Measurements from ENCODE around the gene HDHD5. TPM values are rescaled to one million over a fixed set of nuclear protein-coding genes. Genes with fewer than 3 reads are reported as not detected.

The HDHD5 gene
- total and polyA plus RNA-seq, 10 donors: 25.4 to 47.6 (median 32.3) TPM

DNA sequence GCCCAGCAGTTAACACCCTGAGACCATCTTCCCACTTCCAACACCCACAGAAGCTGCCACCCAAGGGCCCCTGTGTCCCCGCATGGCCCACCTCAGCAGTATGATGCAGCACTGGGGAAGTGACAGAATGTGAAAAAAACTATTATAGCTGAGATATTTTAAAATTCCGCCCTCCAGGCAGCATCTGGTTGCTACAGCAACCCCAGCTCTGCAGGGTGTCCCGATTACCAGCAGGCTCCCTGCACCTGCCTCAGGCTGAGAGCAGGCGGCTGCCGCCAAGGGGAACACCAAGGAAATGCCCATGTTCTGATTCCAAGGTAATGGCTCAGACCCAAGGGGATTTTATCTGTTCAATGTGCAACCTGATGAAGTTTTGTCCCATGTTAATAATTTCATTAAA, 27.4 kb downstream of the HDHD5 start:
- intact Hi-C loops (cut with DNase I; ENCODE audit: low total_unique reads): no loop called here
- peaks cover 0 to 17% (median 0%) of the 10 kb centered on the region in 6 donors for H3K36me3 ChIP-seq
- DNase-seq: peak; percentile 51
- no peaks in the 10 kb centered on the region for H3K27me3 ChIP-seq (replicated peaks in 1 of 7)
- TF ChIP-seq POLR2A (IDR thresholded peaks at IDR 0.05) (no peak), POLR2AphosphoS5 (IDR thresholded peaks at IDR 0.05) (no peak)
- H3K4me3 ChIP-seq: no peak overlapping the region
- no peaks in the 10 kb centered on the region for H3K4me1 ChIP-seq
- H3K9me3 ChIP-seq: no peaks in the 10 kb centered on the region
- WGBS, 5 donors: 54 to 76% (median 66%) methylated on average over 5 of the region's 5 CpGs
- H3K27ac ChIP-seq: no peak overlapping the region

GRCh38 chr22:17130199-17130598, 28.9 kb downstream of the HDHD5 start:
- intact Hi-C loops (cut with DNase I; ENCODE audit: low total_unique reads): no loop called here
- no peaks in the 10 kb centered on the region for H3K9me3 ChIP-seq
- TF ChIP-seq POLR2AphosphoS5 (IDR thresholded peaks at IDR 0.05) (no peak), POLR2A (IDR thresholded peaks at IDR 0.05) (no peak)
- TF ChIP-seq, protein P1, sequence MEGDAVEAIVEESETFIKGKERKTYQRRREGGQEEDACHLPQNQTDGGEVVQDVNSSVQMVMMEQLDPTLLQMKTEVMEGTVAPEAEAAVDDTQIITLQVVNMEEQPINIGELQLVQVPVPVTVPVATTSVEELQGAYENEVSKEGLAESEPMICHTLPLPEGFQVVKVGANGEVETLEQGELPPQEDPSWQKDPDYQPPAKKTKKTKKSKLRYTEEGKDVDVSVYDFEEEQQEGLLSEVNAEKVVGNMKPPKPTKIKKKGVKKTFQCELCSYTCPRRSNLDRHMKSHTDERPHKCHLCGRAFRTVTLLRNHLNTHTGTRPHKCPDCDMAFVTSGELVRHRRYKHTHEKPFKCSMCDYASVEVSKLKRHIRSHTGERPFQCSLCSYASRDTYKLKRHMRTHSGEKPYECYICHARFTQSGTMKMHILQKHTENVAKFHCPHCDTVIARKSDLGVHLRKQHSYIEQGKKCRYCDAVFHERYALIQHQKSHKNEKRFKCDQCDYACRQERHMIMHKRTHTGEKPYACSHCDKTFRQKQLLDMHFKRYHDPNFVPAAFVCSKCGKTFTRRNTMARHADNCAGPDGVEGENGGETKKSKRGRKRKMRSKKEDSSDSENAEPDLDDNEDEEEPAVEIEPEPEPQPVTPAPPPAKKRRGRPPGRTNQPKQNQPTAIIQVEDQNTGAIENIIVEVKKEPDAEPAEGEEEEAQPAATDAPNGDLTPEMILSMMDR (IDR thresholded peaks at IDR 0.05 in 8 of 11, conservative IDR thresholded peaks at IDR 0.05 in 3 of 11): no peak
- WGBS, 5 donors: 72 to 96% (median 89%) methylated on average over 1 of the region's 1 CpG
- H3K27me3 ChIP-seq (replicated peaks in 1 of 7): no peaks in the 10 kb centered on the region
- no peak overlapping the region for H3K27ac ChIP-seq
- no peak overlapping the region for H3K4me3 ChIP-seq
- H3K36me3 ChIP-seq: peaks cover 0 to 9% (median 0%) of the 10 kb centered on the region in 6 donors
- DNase-seq: no peak
- no peaks in the 10 kb centered on the region for H3K4me1 ChIP-seq

GRCh38 chr22:17121233-17122195, 37.6 kb downstream of the HDHD5 start, which contains the start of gene TMEM121B:
TSS of gene TMEM121B (minus strand) at chr22:17121360. CDS start at chr22:17121127, 233 bp downstream.
- Histone ChIP-seq H3K9me3 (no peaks in the 10 kb centered on the region), H3K4me3 (peak within 1 kb of the TSS; percentile 34 to 65 (median 58)), H3K27me3 (replicated peaks in 1 of 7) (peaks cover 0 to 58% (median 34%) of the 10 kb centered on the region in 7 donors), H3K36me3 (no peaks in the 10 kb centered on the region), H3K27ac (peak within 1 kb of the TSS in 2 of 8 donors; percentile 5 to 38), H3K4me1 (peaks cover 19 to 53% (median 47%) of the 10 kb centered on the region in 6 donors)
- WGBS, 5 donors: 10 to 13% (median 12%) methylated on average over 52 to 69 of the region's 69 CpGs
- intact Hi-C loops (cut with DNase I; ENCODE audit: low total_unique reads): no loop called here
- no peak for TF ChIP-seq POLR2A (IDR thresholded peaks at IDR 0.05)
- peak in 1 of 3 donors; percentile 35 for TF ChIP-seq POLR2AphosphoS5 (IDR thresholded peaks at IDR 0.05)
- TF ChIP-seq, protein P1 (IDR thresholded peaks at IDR 0.05 in 8 of 11, conservative IDR thresholded peaks at IDR 0.05 in 3 of 11): no peak
- peak; percentile 86 for DNase-seq

GRCh38 chr22:17120711-17121232, 38.3 kb downstream of the HDHD5 start:
- H3K27me3 ChIP-seq (replicated peaks in 1 of 7): peaks cover 0 to 58% (median 34%) of the 10 kb centered on the region in 7 donors
- TF ChIP-seq, protein P1 (IDR thresholded peaks at IDR 0.05 in 8 of 11, conservative IDR thresholded peaks at IDR 0.05 in 3 of 11): no peak
- intact Hi-C loops (cut with DNase I; ENCODE audit: low total_unique reads): no loop called here
- peaks cover 19 to 61% (median 54%) of the 10 kb centered on the region in 6 donors for H3K4me1 ChIP-seq
- WGBS, 5 donors: 0 to 1% (median 1%) methylated on average over 34 to 70 of the region's 70 CpGs; no CpG with 5 or more reads in 1 of the 5 donors
- DNase-seq: no peak
- H3K27ac ChIP-seq: peak overlapping the region in 2 of 8 donors; percentile 5 to 38
- H3K9me3 ChIP-seq: no peaks in the 10 kb centered on the region
- no peaks in the 10 kb centered on the region for H3K36me3 ChIP-seq
- peak overlapping the region; percentile 34 to 65 (median 58) for H3K4me3 ChIP-seq
